WTC11 (cell line): ENCODE results near the gene GCK. TPM values are rescaled to one million over a fixed set of nuclear protein-coding genes. Genes with fewer than 3 reads are reported as not detected.

Experiments
- ATAC-seq: fragments of 200-7000 bp; cut with Tn5 transposase; 2 replicates; pipeline ENCODE4 v1.10.0; 2021; ENCODE audit warnings: mild to moderate bottlenecking, moderate library complexity
- CTCF ChIA-PET: fragments of 300-600 bp; sonication (Branson Sonifier 250); formaldehyde crosslinking; loops from one replicate; lab custom pipeline; 2021; ENCODE audit warnings: antibody characterized with exemption; lab: Charles Lee
- POLR2A ChIA-PET: fragments of 350-600 bp; sonication (Branson Sonifier 250); formaldehyde crosslinking; loops from one replicate; lab custom pipeline; 2021; ENCODE audit warnings: antibody characterized with exemption; lab: Charles Lee
- DNase-seq: peaks from one replicate; pipeline ENCODE4 v3.0.0; 2021; ENCODE audit warnings: low spot score
- H3K27ac Mint-ChIP-seq: 2 replicates; pipeline ENCODE4 v1.8.0; 2021; ENCODE audit warnings: mixed read lengths
- H3K27me3 Mint-ChIP-seq: 2 replicates; pipeline ENCODE4 v1.8.0; 2021; ENCODE audit warnings: low read depth, mild to moderate bottlenecking, moderate library complexity, mixed read lengths
- H3K36me3 Mint-ChIP-seq: 2 replicates; pipeline ENCODE4 v1.8.0; 2021; ENCODE audit warnings: mixed read lengths
- H3K4me1 Mint-ChIP-seq: 2 replicates; pipeline ENCODE4 v1.8.0; 2022; ENCODE audit warnings: mixed read lengths
- H3K4me3 Mint-ChIP-seq: 2 replicates; pipeline ENCODE4 v1.8.0; 2021; ENCODE audit warnings: mild to moderate bottlenecking, moderate library complexity, mixed read lengths
- H3K9me3 Mint-ChIP-seq: 2 replicates; pipeline ENCODE4 v1.8.0; 2021; ENCODE audit warnings: mixed read lengths
- ATF1 ChIP-seq: sonication (generic); formaldehyde crosslinking; IDR thresholded peaks from 2 replicates; pipeline ENCODE4 v1.8.1; 2023; ENCODE audit warnings: mild to moderate bottlenecking, moderate library complexity, missing genetic modification reagents
- CREB1 ChIP-seq: sonication (generic); formaldehyde crosslinking; IDR thresholded peaks from 2 replicates; pipeline ENCODE4 v1.8.0; 2023; ENCODE audit warnings: mild to moderate bottlenecking, missing genetic modification reagents
- E2F4 ChIP-seq: sonication (generic); formaldehyde crosslinking; IDR thresholded peaks from 2 replicates; pipeline ENCODE4 v1.8.1; 2022; ENCODE audit warnings: low read depth, mild to moderate bottlenecking, moderate library complexity, missing genetic modification reagents, borderline replicate concordance
- FOXJ3 ChIP-seq: sonication (generic); formaldehyde crosslinking; IDR thresholded peaks from 2 replicates; pipeline ENCODE4 v1.9.0; 2021; ENCODE audit warnings: missing genetic modification reagents, mild to moderate bottlenecking, borderline replicate concordance
- IRF2 ChIP-seq: sonication (generic); formaldehyde crosslinking; IDR thresholded peaks from 2 replicates; pipeline ENCODE4 v1.8.0; 2022; ENCODE audit warnings: low read depth, missing genetic modification reagents, borderline replicate concordance
- MXD4 ChIP-seq: fragments of 250-450 bp; sonication (Bioruptor Pico); IDR thresholded peaks from 2 replicates; pipeline ENCODE4 v1.8.0; 2021; ENCODE audit warnings: mild to moderate bottlenecking, moderate library complexity, borderline replicate concordance
- NFATC4 ChIP-seq: fragments of 250-450 bp; sonication (Bioruptor Pico); IDR thresholded peaks from 2 replicates; pipeline ENCODE4 v1.9.0; 2021; ENCODE audit warnings: mild to moderate bottlenecking
- NFYB ChIP-seq: sonication (generic); formaldehyde crosslinking; conservative IDR thresholded peaks from 2 replicates; pipeline ENCODE4 v1.8.0; 2022; ENCODE audit warnings: low read depth, missing genetic modification reagents
- OVOL2 ChIP-seq: fragments of 250-450 bp; sonication (Bioruptor Pico); IDR thresholded peaks from 2 replicates; pipeline ENCODE4 v1.9.0; 2021; ENCODE audit warnings: mild to moderate bottlenecking, borderline replicate concordance
- TEAD4 ChIP-seq: sonication (generic); formaldehyde crosslinking; IDR thresholded peaks from 2 replicates; pipeline ENCODE4 v1.8.0; 2022; ENCODE audit warnings: mild to moderate bottlenecking, missing genetic modification reagents
- ZBTB21 ChIP-seq: sonication (generic); formaldehyde crosslinking; IDR thresholded peaks from 2 replicates; pipeline ENCODE4 v1.8.1; 2023; ENCODE audit warnings: mild to moderate bottlenecking, missing genetic modification reagents, borderline replicate concordance
- ZBTB43 ChIP-seq: sonication (generic); formaldehyde crosslinking; IDR thresholded peaks from 2 replicates; pipeline ENCODE4 v1.8.1; 2023; ENCODE audit warnings: mild to moderate bottlenecking, missing genetic modification reagents
- ZMAT4 ChIP-seq: fragments of 250-450 bp; sonication (Bioruptor Pico); IDR thresholded peaks from 2 replicates; pipeline ENCODE4 v1.9.0; 2021; ENCODE audit warnings: mild to moderate bottlenecking
- ZNF317 ChIP-seq: sonication (generic); formaldehyde crosslinking; IDR thresholded peaks from 2 replicates; pipeline ENCODE4 v1.8.1; 2023; ENCODE audit warnings: low read depth, mild to moderate bottlenecking, moderate library complexity, missing genetic modification reagents, borderline replicate concordance
- ZNF396 ChIP-seq: fragments of 250-450 bp; sonication (Bioruptor Pico); IDR thresholded peaks from 2 replicates; pipeline ENCODE4 v1.8.0; 2021; ENCODE audit warnings: mild to moderate bottlenecking, moderate library complexity, borderline replicate concordance
- ZNF425 ChIP-seq: fragments of 250-450 bp; sonication (Bioruptor Pico); conservative IDR thresholded peaks from 2 replicates; pipeline ENCODE4 v1.9.0; 2021; ENCODE audit warnings: mild to moderate bottlenecking
- ZSCAN18 ChIP-seq: fragments of 250-450 bp; sonication (Bioruptor Pico); IDR thresholded peaks from 2 replicates; pipeline ENCODE4 v2.1.2; 2022; ENCODE audit warnings: mild to moderate bottlenecking, moderate library complexity
- total RNA-seq: library from RNA; stranded (reverse); gene quantifications from 3 replicates; pipeline ENCODE4 v1.2.3, GENCODE V29; 2021
- TF ChIP-seq, protein P1 (sequence below): fragments of 250-450 bp; sonication (Bioruptor Pico); IDR thresholded peaks from 2 replicates; pipeline ENCODE4 v1.9.0; 2021; ENCODE audit warnings: mild to moderate bottlenecking

The GCK gene
- total RNA-seq, 1 experiment from 2014 or later, result 3.3 TPM

DNA sequence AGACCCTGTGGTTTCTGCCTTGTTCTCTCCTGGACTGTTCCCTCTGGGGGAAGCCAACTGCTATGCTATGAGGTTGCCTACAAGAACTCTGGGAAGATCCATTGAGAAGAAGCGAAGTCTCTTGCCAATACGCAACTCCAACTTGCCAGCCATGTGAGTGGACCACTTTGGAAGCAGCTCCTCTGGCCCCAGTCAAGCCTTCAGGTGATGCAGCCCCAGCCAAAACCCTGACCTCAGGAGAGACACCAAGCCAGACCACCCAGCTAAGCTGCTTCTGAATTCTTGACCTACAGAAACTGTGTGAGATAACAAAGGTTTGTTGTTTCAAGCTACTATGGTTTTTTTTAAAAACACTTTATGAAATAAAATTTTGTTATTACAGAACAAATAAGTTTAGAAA lies 27.9 kb downstream of the GCK start:
- Mint-ChIP-seq H3K4me3 (no peak overlapping the region), H3K27me3 (no peaks in the 10 kb centered on the region; the same call in 1 of the 2 replicates), H3K27ac (no peak overlapping the region)
- ATAC-seq, result no peak
- no peak for DNase-seq
- CTCF ChIA-PET, result interaction anchor here (0.6 kb wide), 1 partner anchor 59 kb away, joined by 4 read pairs; no protein-coding TSS in a partner anchor
- no peak for TF ChIP-seq MXD4
- no peak for TF ChIP-seq ZBTB43
- TF ChIP-seq ZNF425 (CRISPR knock-in tag), result no peak
- no peak for TF ChIP-seq E2F4 (CRISPR knock-in tag)
- no peak for TF ChIP-seq IRF2
- TF ChIP-seq ZNF396 (CRISPR knock-in tag), result no peak
- TF ChIP-seq ZNF317 (CRISPR knock-in tag), result no peak
- no peak for TF ChIP-seq ZMAT4 (CRISPR knock-in tag)
- TF ChIP-seq ZBTB21, result no peak
- no peak for TF ChIP-seq FOXJ3 (CRISPR knock-in tag)
- no peak for TF ChIP-seq NFATC4 (CRISPR knock-in tag)
- TF ChIP-seq, protein P1, sequence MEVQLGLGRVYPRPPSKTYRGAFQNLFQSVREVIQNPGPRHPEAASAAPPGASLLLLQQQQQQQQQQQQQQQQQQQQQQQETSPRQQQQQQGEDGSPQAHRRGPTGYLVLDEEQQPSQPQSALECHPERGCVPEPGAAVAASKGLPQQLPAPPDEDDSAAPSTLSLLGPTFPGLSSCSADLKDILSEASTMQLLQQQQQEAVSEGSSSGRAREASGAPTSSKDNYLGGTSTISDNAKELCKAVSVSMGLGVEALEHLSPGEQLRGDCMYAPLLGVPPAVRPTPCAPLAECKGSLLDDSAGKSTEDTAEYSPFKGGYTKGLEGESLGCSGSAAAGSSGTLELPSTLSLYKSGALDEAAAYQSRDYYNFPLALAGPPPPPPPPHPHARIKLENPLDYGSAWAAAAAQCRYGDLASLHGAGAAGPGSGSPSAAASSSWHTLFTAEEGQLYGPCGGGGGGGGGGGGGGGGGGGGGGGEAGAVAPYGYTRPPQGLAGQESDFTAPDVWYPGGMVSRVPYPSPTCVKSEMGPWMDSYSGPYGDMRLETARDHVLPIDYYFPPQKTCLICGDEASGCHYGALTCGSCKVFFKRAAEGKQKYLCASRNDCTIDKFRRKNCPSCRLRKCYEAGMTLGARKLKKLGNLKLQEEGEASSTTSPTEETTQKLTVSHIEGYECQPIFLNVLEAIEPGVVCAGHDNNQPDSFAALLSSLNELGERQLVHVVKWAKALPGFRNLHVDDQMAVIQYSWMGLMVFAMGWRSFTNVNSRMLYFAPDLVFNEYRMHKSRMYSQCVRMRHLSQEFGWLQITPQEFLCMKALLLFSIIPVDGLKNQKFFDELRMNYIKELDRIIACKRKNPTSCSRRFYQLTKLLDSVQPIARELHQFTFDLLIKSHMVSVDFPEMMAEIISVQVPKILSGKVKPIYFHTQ, result no peak
- no peak for TF ChIP-seq CREB1 (CRISPR knock-in tag)
- TF ChIP-seq ZSCAN18 (CRISPR knock-in tag), result no peak
- TF ChIP-seq ATF1 (CRISPR knock-in tag), result no peak
- TF ChIP-seq OVOL2 (CRISPR knock-in tag), result no peak
- TF ChIP-seq NFYB (CRISPR knock-in tag), result no peak
- no peak for TF ChIP-seq TEAD4 (CRISPR knock-in tag)
- TF ChIP-seq, all 79 proteins: peak for 0
- H3K9me3 Mint-ChIP-seq, result peaks cover 3% of the 10 kb centered on the region; the same call in 1 of the 2 replicates
- peaks cover 11% of the 10 kb centered on the region for H3K4me1 Mint-ChIP-seq
- H3K36me3 Mint-ChIP-seq, result no peaks in the 10 kb centered on the region
- POLR2A ChIA-PET, result no interaction called here
